ENCODE measurements around the gene BSPRY. TPM values are rescaled to one million over a fixed set of nuclear protein-coding genes. Genes with fewer than 3 reads are reported as not detected.

Gene BSPRY
- total and polyA plus RNA-seq, 2 experiments from 2014 or later, result 6.1 to 12.0 TPM

- 70% methylated on average over 1 of the region's 1 CpG for WGBS (ENCODE audit: low lambda C conversion rate, missing lambda C conversion rate)
- no peaks in the 10 kb centered on the region for H3K36me3 ChIP-seq (replicated peaks; ENCODE audit: insufficient read depth, low read depth)
- H3K9me2 ChIP-seq (replicated peaks; ENCODE audit: insufficient read depth), result no peaks in the 10 kb centered on the region
- DNase-seq (ENCODE audit: low spot score), result no peak
- TF ChIP-seq CTCF (IDR thresholded peaks at IDR 0.05; ENCODE audit: poor library complexity) (no peak), EZH2phosphoT487 (IDR thresholded peaks at IDR 0.05; ENCODE audit: low read depth, severe bottlenecking, unreplicated experiment) (no peak), EZH2 (IDR thresholded peaks at IDR 0.05; ENCODE audit: borderline replicate concordance) (no peak)
- no peaks in the 10 kb centered on the region for H4K20me1 ChIP-seq (ENCODE audit: insufficient read depth, poor library complexity, severe bottlenecking)
- no peaks in the 10 kb centered on the region for H3K79me2 ChIP-seq
- H3K27me3 ChIP-seq, result peaks cover 20% of the 10 kb centered on the region
- H3K4me1 ChIP-seq (ENCODE audit: insufficient read depth), result peaks cover 9% of the 10 kb centered on the region
- no peaks in the 10 kb centered on the region for H3K9me3 ChIP-seq (ENCODE audit: low read depth)
- no peak overlapping the region for H3K4me2 ChIP-seq
- H2AFZ ChIP-seq, result no peak overlapping the region
- H3K4me3 ChIP-seq, result no peak overlapping the region
- no peak overlapping the region for H3K27ac ChIP-seq
Measured at GRCh38 chr9:113352411-113352810, 3.1 kb downstream of the BSPRY start.

- no peaks in the 10 kb centered on the region for H3K9me3 ChIP-seq (ENCODE audit: low read depth)
- no peak overlapping the region for H3K4me2 ChIP-seq
- H3K27me3 ChIP-seq, result peaks cover 11% of the 10 kb centered on the region
- WGBS (ENCODE audit: low lambda C conversion rate, missing lambda C conversion rate), result 89% methylated on average over 4 of the region's 4 CpGs
- no peaks in the 10 kb centered on the region for H3K79me2 ChIP-seq
- H3K9me2 ChIP-seq (replicated peaks; ENCODE audit: insufficient read depth), result no peaks in the 10 kb centered on the region
- H3K36me3 ChIP-seq (replicated peaks; ENCODE audit: insufficient read depth, low read depth), result no peaks in the 10 kb centered on the region
- H2AFZ ChIP-seq, result no peak overlapping the region
- H3K27ac ChIP-seq, result no peak overlapping the region
- peaks cover under 1% of the 10 kb centered on the region for H3K4me1 ChIP-seq (ENCODE audit: insufficient read depth)
- no peak for DNase-seq (ENCODE audit: low spot score)
- H4K20me1 ChIP-seq (ENCODE audit: insufficient read depth, poor library complexity, severe bottlenecking), result no peaks in the 10 kb centered on the region
- H3K4me3 ChIP-seq, result no peak overlapping the region
- TF ChIP-seq CTCF (IDR thresholded peaks at IDR 0.05; ENCODE audit: poor library complexity), result peak; percentile 8
- no peak for TF ChIP-seq EZH2phosphoT487 (IDR thresholded peaks at IDR 0.05; ENCODE audit: low read depth, severe bottlenecking, unreplicated experiment)
Measured at GRCh38 chr9:113355040-113355596, 5.8 kb downstream of the BSPRY start.

- no peak for DNase-seq (ENCODE audit: low spot score)
- no peak overlapping the region for H3K4me3 ChIP-seq
- H2AFZ ChIP-seq, result no peak overlapping the region
- H4K20me1 ChIP-seq (ENCODE audit: insufficient read depth, poor library complexity, severe bottlenecking), result no peaks in the 10 kb centered on the region
- 75% methylated on average over 7 of the region's 7 CpGs for WGBS (ENCODE audit: low lambda C conversion rate, missing lambda C conversion rate)
- H3K9me2 ChIP-seq (replicated peaks; ENCODE audit: insufficient read depth), result no peaks in the 10 kb centered on the region
- no peaks in the 10 kb centered on the region for H3K79me2 ChIP-seq
- no peaks in the 10 kb centered on the region for H3K36me3 ChIP-seq (replicated peaks; ENCODE audit: insufficient read depth, low read depth)
- no peak overlapping the region for H3K27ac ChIP-seq
- TF ChIP-seq EZH2phosphoT487 (IDR thresholded peaks at IDR 0.05; ENCODE audit: low read depth, severe bottlenecking, unreplicated experiment) (no peak), EZH2 (IDR thresholded peaks at IDR 0.05; ENCODE audit: borderline replicate concordance) (no peak), CTCF (IDR thresholded peaks at IDR 0.05; ENCODE audit: poor library complexity) (no peak)
- peaks cover 6% of the 10 kb centered on the region for H3K4me1 ChIP-seq (ENCODE audit: insufficient read depth)
- no peaks in the 10 kb centered on the region for H3K27me3 ChIP-seq
- H3K9me3 ChIP-seq (ENCODE audit: low read depth), result no peaks in the 10 kb centered on the region
- H3K4me2 ChIP-seq, result no peak overlapping the region
Measured at GRCh38 chr9:113356686-113357292, 7.4 kb downstream of the BSPRY start.
